GM19035 (cell line): ENCODE data around the gene PCBD2.
A peak's percentile ranks its signal among the peaks of the same experiment; 100 is the strongest.
"Not testable (repeated sequence)": the region's sequence is repeated elsewhere in the genome, so short reads cannot be mapped to it uniquely, and the experiment has no call there.

Experiments used
- ATAC-seq: cut with Tn5 transposase; IDR thresholded peaks from one replicate; pipeline ENCODE4 v1.9.1; 2021; ENCODE audit not compliant: unreplicated experiment

PCBD2 gene

DNA sequence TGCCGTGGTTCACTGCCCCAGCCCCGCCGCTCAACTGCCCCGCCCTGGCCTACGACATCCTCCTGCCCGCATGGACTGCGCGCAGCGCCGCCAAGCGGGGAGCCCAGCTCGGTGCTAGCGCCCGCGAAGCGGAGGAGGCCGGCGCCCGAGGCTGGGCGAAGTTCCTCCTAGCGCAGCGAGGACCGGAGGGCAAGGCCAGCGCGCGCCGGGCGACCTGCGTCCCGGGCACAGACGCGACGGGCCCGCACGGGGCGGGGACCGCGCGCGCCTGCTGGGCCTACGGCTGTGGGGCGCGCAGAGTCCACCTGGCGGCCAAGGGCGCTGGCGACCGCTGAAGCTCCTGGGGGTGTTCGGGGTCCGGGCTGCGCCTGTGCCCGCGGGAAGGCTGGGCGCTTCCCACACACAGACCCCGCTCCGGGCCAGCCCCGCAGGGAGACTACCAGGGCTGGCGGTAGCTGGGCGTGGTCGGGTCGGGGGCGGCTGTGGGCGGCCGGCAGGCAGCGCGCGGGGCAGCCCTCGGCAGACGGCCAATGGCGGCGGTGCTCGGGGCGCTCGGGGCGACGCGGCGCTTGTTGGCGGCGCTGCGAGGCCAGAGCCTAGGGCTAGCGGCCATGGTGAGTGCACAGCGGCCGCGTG is at the start of gene PCBD2:
PCBD2 (plus strand) TSS at position 522 of the 636 bp plus-strand sequence; CDS start at position 531, 9 bp downstream.
- ATAC-seq = peak; percentile 77

DNA sequence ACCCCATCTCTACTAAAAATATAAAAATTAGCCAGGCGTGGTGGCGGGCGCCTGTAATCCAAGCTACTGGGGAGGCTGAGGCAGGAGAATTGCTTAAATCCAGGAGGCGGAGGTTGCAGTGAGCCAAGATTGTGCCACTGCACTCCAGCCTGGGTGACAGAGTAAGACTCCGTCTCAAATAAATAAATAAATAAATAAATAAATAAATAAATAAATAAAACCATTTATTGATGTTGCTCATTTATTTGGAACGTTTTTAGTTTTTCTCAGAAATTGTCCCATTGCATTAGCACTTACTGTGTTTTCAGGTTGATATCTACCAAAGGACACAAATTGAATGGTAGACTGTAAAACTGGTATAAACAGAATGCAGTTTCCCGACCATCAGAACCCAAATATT is 48.5 kb upstream of the PCBD2 start:
- not testable (repeated sequence) for ATAC-seq

DNA sequence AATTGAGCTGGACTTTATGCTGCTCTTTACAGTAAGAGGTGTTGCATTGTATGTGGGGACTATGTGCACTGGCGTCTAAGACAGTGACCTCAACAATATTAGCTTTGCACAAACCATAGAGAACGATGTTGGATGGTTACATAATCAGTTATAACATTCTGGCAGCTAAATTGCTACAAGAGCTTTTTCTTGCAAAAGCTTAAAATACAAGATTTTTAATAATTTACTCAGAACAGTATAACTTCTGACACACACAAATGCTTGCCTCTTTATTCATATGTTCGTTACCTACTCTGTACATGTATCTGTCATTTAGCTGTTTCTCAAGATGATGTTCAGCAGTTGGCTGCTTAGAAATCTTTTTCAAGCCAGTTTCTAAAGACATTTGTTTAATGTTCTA is 47.5 kb upstream of the PCBD2 start:
- no peak for ATAC-seq

DNA sequence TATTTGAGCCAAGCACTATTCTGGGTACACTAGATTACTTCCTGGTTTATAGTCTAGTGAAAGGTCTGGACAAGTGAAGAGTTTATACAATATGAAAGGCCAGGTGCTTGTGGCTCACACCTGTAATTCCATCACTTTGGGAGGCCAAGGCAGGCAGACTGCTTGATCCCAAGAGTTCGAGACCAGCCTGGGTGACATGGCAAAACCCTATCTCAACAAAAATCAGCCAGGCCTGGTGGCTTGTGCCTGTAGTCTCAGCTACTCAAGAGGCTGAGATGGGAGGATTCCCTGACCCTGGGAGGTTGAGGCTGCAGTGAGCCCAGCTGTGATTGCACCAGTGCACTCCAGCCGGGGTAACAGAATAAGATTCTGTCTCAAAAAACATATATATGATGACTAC is 40.2 kb upstream of the PCBD2 start:
- no peak for ATAC-seq

DNA sequence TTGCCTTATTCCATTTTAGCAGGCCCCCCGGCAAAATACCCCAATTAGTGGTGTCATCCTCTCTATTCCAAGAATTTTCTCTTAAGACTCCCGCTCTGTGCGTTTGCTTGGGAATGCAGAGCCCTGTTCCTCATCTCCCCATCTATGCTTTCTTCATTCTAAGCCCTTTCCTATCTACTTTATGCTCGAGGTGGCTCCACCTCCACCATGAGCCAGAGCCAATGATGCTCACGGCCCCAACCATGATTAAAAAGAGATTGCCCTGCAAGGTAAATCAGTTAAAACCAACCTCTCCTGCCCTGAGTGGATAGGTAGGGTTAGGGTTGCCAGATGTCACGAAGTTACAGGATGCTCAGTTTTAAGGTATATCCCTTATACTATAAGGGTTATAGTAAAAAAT is 31.4 kb upstream of the PCBD2 start:
- ATAC-seq = no peak

DNA sequence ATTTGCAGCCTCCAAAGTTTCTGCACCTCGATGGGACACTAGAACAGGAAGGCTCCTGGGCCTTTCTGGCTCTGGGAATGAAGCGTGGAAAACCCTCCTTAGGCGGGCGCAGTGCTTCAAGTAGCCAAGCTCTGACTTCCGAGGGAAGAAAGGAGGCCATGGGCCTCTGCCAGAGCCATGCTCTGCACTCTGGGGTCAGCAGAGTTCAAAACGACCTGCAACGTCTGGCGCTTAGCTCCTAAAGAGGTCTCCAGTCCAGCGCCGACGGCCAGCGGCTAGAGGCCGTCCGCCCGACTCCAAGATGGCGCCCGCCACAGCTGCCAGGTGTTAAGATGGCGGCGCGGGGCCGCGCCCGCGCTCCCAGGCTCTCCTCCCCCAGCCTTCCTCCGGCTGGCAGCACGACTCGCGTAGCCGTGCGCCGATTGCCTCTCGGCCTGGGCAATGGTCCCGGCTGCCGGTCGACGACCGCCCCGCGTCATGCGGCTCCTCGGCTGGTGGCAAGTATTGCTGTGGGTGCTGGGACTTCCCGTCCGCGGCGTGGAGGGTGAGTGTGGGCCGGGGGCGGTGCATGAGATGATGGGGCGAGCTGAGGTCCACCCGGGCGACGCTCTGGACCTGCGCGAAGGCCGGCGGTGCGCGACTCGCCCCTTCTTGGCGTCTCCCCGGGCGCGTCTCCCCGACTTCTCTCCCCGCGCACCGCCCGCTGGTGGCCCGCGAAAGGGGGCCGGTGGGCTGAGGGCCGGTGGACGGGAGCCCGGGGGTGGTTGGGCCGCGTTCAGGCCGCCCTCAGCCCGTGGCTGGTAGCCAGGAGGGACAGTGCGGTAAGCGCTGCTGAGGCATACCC is 30.7 kb upstream of the PCBD2 start, which contains the start of gene TXNDC15:
TXNDC15 (plus strand) TSS at position 385 of the 844 bp plus-strand sequence; CDS start at position 442, 57 bp downstream.
- ATAC-seq = peak; percentile 80

DNA sequence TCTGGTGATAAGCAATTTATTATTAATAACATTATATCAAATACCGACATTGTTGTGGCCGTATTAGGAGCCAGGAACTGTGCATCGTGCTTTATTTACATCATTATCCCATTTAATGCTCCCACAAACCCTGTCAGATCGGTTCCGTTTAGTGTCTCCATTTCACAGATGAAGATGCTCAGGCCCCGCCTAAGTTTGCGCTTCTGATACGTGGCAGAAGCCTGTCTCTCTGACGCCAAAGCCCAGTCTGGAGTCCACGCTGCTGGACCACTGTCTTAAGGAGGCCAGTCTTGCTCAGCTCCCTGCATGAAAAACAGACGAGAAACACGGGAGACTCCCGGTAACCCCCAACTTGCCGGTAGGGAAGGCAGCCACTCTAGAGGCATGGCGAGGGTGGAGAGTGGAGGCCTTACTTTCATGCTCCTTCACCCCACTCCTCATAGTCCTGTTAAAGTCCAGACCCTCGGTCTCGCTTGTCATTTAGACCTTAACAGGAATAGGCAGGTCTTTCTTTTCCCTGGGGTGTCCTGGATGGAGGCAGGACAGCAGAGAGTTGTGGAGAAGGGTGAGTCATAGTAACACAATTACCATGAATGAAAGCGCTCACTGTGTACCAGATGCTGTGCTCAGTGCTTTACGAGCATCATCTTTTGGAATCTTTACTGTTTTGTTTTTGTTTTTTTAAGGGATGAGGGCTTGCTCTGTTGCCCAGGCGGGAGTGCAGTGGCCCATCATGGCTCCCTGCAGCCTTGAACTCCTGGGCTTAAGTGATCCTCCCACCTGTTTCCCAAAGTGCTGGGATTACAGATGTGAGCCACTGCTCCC is 29.9 kb upstream of the PCBD2 start:
- ATAC-seq = peak; percentile 32

DNA sequence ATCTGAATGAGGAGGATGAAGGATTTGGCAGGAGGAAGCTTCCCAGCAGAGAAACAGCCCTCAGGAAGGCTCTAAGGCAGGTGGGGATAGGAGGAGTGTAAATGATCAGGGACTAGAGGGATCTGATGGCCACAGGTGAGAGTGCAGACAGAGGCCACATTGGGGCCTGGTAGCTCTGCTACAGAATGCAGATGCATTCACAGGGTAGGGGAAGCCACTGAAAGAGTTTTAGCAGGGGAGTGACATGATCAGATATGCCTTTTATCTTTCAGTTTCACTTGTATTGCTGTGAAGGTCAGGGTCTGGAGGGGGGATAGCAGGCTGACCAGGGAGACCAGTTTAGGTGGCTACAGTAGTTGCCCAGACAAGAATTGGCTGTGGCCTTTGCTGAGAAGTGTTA is 27.8 kb upstream of the PCBD2 start:
- no peak for ATAC-seq

DNA sequence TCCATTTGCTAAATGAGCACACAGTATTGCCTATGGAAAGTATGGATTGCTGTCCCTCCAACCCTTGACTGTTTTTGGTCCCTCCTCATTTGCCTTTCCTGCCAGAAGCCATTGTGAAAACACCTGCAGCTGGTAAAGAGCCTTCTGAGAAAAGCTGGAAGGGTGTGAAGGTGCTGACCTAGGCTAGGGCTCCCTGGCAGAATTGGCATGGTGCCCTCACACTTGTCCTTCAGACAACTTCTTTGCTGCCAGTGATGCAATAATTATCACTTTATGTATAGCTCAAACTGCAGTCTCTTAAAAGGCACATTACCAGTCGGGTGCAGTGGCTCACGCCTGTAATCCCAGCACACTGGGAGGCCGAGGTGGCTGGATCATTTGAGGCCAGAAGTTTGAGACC is 26.5 kb upstream of the PCBD2 start:
- no peak for ATAC-seq

DNA sequence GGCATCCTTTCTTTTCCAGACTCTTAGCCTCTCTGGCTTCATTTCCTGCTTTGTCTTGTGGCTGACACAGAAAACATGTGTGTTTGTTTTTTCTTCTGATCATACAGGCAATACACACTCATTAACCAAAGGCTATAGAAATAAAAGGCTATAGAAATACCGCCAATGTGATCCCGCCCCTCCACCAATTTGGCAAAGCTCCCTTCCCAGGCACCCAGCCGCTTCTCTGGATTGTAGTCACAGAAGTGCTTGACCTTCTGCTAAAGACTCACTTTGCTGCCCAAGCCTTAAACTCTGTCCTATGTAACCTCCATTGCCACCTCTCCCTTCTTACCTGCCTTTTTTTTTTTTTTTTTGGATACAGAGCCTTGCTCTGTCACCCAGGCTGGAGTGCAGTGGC is 25.5 kb upstream of the PCBD2 start:
- no peak for ATAC-seq

DNA sequence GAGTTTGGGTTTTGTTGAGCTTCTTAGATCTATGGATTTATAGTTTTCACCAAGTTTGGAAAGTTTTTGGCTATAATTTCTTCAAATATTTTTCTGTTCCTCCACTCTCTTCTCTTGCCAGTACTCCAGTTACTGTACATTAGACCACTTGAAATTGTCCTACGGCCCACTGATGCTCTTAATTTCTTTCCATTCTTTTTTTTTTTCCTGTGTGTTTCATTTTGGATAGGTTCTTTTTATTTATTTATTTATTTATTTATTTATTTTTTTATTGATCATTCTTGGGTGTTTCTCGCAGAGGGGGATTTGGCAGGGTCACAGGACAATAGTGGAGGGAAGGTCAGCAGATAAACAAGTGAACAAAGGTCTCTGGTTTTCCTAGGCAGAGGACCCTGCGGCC is 24.0 kb upstream of the PCBD2 start:
- not testable (repeated sequence) for ATAC-seq

DNA sequence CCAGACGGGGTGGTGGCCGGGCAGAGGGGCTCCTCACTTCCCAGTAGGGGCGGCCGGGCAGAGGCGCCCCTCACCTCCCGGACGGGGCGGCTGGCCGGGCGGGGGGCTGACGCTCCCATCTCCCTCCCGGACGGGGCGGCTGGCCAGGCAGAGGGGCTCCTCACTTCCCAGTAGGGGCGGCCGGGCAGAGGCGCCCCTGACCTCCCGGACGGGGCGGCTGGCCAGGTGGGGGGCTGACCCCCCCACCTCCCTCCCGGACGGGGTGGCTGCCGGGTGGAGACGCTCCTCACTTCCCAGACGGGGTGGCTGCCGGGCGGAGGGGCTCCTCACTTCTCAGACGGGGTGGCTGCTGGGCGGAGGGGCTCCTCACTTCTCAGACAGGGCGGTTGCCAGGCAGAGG is 23.2 kb upstream of the PCBD2 start:
- ATAC-seq = not testable (repeated sequence)

DNA sequence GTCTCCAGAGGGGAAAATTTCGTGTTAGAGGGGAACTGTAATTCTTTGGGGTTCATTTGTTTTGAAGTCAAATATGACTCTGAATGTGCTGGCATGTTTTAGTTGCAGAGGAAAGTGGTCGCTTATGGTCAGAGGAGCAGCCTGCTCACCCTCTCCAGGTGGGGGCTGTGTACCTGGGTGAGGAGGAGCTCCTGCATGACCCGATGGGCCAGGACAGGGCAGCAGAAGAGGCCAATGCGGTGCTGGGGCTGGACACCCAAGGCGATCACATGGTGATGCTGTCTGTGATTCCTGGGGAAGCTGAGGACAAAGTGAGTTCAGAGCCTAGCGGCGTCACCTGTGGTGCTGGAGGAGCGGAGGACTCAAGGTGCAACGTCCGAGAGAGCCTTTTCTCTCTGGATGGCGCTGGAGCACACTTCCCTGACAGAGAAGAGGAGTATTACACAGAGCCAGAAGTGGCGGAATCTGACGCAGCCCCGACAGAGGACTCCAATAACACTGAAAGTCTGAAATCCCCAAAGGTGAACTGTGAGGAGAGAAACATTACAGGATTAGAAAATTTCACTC is 17.3 kb upstream of the PCBD2 start:
- ATAC-seq = no peak

DNA sequence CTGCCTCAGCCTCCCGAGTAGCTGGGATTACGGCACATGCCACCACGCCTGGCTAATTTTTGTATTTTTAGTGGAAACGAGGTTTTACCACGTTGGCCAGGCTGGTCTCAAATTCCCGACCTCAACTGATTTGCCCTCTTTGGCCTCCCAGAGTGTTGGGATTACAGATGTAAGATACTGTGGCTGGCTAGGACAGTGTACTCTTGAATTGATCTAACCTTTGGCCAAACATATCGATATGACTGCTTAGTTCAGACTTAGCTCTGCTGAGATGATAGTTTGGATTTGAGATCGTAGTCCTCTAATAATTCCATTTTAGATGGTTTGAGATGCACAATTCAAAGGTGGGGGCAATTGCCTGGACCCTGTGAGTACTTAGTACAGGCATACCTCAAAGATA is 15.6 kb upstream of the PCBD2 start:
- ATAC-seq = no peak

DNA sequence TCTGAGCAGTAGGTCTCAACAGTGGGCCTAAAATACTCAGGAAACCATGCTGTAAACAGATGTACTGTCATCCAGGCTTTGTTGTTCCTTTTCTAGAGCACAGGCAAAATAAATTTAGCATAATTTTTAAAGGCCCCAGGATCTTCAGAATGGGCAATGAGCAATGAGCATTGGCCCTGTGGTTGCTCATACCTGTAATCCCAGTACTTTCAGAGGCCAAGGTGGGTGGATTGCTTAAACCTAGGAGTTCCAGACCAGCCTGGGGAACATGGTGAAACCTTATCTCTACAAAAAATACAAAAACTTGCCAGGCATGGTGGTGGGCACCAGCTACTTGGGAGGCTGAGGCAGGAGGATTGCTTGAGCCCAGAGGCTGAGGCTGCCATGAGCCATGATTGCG is 13.5 kb upstream of the PCBD2 start:
- no peak for ATAC-seq

DNA sequence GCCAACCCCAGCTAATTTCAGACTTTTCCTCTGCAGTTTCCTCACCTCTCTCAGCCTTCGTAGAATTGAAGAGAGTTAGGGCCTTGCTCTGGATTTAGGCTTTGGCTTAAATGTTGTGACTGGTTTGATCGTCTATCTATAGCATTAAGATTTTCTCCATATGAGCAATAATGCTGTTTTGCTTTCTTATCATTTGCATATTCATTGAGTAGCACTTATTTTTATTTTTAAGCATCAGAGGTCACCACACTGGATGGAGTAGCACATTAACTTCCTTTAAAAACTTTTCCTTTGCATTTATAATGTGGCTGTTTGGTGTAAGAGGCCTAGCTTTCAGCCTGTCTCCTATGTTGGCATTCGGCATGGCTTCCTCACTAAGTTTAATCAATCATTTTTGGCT is 12.6 kb upstream of the PCBD2 start:
- no peak for ATAC-seq

DNA sequence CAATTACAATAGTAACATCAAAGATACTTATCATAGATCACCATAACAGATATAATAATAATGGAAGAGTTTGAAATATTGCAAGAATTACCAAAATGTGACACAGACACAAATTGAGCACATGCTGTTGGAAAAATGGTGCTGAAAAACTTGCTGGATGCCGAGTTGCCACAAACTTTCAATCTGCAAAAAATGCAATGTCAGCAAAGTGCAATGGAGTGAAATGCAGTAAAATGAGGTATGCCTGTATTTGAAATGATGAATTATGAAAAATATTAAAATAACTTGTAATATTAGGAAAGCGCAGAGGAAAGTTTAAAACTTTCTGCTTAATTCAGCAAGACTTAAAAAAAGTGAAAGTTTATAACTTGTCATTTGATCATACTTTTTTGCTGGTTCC is 12.0 kb upstream of the PCBD2 start:
- ATAC-seq = no peak

DNA sequence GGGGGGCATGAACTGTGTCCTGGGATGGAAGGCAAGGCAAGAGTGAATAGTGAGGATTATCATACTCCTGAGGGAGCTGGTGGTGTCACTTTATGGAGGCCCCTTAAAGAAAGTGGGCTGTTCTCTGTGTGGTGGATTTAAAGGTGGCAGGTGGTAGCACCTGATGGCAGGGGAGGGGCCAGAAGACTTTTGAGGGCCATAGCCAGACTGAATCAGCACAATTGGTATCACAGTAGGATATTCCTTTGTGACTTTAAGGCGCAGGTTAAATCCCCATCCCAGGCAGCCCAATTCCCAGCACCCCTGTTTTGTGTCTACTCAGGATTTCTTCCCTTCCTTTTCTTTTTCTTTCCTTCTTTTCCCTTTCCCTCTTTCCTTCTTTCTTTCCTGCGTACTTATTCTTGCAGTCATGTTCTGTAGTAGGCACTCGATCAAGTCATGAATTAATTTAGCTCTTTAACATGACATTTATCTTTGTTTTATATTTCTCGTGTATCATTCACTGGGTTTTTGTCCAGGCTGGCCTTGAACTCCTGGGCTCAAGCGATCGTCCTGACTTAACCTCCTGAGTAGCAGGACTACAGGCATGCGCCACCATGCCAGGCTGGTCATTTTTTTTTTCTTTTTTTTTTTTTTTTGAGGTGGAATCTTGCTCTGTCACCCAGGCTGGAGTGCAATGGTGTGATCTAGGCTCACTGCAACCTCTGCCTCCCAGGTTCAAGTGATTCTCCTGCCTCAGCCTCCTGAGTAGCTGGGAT is 11.0 kb upstream of the PCBD2 start:
- no peak for ATAC-seq

DNA sequence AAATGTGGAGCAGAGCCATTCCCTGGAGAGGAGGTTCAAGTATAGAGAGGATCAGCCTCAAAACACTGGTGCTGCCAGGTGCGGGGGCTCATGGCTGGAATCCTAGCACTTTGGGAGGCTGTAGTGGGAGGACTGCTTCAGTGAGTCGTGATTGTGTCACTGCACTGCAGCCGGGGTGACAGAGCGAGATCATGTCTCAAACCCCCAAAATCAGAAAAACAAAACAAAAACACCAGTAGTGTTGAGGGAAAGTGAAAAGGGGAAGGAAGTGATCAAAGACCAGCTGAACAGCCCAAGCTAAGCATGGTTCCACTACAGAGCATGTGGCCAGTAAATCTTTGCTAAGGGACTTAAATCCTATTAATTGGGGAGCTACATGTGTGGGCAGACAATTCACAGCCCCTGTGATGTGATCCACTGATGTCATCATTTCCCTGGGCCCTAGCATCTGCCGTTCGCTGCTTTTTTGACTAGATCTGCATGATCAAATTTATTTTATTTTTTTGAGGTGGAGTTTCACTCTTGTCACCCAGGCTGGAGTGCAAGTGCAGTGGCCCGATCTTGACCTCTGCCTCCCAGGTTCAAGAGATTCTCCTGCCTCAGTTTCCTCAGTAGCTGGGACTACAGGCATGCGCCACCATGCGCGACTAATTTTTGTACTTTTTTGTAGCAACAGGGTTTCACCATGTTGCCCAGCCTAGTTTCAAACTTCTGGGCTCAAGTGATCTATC is 2.7 kb upstream of the PCBD2 start:
- peak; percentile 17 for ATAC-seq
